NAMALWA (cell line): Measurements from ENCODE around the gene PRLHR.
A peak's percentile ranks its signal among the peaks of the same experiment; 100 is the strongest.

Source experiments
- DNase-seq: peaks from one replicate; pipeline ENCODE4 v3.0.0-alpha.2; 2015; ENCODE audit warnings: low spot score

PRLHR gene

DNA sequence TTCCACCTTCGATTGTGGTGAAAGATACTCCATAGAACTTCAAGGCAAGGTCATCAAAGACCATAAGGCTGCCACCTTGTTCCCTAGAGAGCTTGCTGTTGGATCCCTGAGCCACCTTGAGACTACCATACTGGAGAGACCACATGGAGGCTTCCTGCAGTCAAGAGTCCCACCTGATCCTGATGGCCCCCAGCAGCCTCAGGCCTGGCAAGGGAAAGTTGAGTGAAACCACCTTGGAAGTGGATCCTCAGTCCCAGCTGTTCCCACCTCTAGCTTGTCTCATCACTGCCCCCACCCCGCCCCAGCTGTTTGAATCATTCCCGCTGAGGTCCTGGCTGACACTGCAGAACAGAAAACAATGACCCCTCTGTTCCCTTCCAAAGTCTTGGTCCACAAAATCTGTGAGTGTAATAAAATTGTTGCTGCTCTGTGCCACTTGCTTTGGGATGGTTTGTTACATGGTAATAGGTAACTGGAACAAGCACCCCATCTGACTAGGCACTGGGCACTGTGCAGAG, 32.0 kb downstream of the PRLHR start:
- no peak for DNase-seq

DNA sequence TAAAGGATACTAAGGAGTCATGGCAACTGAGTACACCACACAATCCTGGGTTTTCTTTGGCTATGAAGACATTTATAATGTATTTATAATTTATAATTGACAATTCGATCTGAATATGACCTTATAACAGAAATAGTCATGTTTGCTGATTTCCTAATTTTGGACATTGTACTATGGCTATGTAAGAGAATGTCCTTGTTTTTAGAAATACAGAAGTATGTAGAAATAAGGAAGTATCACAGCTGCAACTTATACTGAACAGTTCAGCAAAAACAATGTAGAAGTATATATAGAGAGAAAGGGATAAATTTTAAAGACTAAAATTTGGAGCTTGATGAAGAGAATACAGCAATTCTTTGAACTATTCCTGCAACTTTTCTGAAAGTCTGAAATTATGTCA, 32.6 kb downstream of the PRLHR start:
- no peak for DNase-seq

DNA sequence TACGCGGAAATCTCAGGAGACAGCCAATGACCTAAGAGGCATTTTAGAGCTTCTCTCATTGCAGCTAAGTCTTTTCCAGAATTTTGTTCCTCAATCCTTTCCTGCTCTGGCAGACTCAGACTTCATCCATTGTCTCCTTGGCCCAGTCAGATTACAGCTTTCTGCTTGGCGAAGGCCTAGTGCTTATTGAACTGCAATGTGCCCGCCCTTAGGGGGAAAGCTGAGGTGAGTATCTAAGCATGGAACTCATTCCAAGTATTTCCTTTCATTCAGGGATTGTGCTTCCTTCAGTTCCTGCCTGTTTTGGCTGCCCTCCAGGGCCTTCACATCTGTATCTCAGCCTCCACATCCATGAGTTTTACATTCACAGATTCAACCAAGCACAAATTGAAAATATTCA, 37.5 kb downstream of the PRLHR start:
- DNase-seq: no peak

DNA sequence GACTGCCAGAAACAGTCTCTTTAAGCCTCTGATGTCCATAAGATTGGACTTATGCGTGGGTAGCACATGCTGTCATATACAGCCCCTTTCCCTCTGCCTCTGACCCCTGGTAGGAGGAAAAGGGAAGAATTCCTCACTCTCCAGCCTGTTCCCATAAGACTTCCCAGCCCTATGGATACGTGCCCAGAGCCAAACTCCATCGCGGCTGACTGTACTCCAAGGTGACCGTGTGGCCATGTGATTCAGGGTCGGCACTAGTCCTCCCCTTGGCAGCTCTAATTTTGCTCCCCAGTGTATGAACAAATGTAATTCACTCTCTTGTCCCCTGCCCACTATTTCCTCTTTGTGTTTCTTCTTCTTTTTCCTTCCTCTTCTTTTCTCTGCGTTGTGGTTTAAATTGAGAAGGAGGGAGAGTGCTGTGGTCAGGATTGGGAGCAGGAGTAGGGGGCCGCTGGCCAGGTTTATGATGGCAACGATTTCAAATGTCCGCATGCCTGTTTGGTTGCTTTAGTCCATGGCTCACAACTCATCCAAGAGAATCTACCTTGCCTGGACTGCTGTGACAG, 43.8 kb downstream of the PRLHR start:
- no peak for DNase-seq

DNA sequence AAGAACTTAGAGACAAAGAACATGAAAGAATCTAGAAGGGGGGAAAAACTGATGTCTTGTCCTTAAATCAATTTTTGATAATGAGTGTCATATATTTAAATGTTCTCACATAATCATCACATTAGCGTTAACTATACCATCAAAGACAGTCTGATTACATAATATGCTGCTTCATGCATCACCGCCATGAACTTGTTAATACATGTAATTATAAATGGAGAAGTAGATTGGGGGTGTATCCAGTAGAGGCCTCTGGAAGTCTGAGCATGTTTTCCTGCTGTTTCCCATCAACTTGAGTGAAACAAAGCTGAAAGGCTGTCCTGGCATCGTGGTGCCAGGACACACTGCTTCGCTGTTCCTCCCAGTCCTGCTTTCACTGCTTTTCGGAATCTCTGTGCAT, 48.2 kb downstream of the PRLHR start:
- no peak for DNase-seq

DNA sequence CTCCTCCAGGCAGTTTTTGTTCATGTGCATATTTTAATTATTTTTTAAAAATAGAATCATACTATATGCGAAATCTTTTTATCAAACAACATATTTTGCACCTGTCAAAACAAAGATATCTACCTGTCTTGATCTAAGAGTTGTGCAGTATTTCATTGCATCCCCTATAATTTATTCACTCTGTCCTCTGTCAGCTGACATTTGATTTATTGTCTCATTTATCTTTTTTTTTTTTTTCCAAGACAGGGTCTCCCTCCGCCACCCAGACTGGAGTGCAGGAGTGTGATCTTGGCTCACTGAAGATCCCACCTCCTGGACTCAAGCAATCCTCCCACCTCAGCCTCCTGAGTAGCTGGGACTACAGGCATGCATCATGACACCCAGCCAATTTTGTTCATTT, 49.0 kb downstream of the PRLHR start:
- DNase-seq: no peak

DNA sequence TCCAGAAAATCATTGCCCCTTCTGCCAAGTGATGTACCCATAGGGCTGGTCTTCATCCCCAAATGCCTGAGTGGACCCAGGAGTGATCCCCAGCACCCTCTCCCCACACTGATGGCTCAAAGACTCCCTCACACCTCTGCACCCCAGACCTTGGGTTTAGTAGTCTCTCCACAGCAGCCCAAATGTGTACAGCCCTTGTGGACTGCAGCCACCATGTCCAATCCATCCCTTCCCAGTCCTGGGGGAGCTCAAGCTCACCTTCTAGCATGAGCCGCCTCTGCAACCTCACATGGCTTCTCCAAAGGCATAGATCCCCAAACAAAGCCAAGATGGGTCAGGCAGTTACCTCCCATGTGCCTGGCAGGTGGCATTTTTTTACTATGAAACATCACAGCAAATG, 50.1 kb downstream of the PRLHR start:
- DNase-seq: no peak

DNA sequence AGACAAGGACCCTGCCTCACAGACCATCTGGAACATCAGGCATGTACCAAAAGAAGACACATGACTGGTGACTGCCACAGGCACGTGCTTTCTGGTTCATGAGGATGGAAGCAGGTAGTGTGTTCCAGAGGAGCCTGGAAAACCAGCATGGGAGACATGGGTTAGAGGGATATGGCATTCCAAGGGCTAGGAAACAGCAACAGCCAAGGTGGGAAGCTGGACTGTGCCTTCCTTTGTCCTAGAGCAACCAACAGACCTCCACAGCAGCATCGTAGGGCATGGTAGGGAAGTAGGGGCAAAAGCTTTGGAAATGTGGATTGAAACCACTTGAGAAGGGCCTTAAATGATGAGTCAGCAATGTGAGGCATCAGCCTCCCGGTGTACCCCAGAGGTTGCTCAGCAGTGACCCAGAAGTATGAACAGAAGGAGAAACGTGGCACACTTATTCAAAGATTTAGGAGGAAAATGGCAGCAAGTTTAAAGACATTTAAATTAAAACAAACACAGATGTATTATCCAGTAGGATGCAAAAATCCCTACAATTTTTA, 51.0 kb downstream of the PRLHR start:
- DNase-seq: no peak

DNA sequence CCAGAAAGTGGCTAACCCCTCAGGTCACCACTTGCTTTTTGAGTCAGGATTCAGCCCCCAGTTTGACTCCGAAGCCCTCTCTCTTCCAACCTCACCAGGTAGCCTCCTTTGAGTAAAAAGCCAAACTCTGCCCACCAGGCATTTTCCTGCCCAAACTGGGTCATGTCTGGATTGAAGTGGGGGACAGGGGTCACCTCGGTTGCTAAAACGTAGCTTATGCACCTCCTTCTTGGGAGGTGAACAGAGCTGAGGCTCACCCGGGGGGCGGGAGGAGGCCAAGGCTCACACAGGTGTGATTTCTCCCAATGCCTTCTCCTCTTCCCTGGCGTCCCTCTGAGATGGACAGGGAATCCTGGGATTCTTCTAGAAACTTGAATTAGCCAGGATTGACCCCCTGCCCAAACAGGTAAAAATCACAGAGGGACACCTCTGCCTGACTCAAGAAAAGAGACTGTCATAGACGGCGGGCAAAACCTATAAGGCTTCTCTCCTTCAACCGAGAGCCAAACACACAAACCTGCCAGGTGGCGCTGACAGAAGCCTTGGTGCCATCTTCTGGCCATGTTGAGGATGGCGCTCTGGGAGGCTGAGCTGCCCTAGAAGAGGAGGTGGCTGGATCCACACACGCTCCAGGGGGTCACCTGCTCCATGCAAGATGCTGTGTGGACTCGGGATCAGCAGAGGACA, 51.6 kb downstream of the PRLHR start:
- peak; percentile 64 for DNase-seq

DNA sequence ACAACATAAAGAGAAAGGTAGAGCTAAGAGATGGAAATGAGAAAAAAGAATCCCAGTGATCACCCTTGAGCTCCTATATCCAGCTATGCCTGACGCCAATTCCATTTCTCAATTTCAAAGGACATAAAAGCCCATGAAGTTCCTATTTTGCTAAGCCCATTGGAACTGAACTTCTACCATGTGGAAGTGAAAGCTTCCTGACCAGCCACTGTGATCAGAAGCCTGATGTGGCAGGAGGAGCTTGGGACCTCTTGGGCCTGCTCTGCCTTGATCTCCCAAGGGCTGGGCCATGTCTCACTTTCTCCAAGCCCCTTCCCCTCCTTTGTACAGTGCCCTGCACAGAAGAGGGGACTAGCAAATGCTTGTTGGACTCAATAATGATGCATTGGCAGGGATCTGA, 52.7 kb downstream of the PRLHR start:
- no peak for DNase-seq

DNA sequence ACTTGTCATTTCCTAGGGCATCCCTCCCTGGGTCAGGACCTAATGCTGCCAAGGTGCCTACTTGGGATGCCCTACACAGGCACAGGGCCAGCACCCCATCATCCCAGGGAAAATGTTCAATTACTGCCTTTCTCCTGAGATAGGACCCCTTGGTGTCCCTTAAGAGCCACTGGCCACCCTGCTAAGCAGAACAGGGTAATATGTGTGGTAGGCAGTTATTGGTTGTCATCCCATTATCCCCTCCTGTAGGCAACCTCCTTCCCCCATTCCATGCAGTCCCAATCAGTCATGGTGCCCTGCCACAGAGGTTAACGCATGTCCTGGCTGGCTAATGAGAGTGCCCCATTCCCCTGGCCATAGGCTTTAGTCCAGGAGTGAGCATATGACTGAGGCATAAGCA, 53.2 kb downstream of the PRLHR start:
- no peak for DNase-seq

DNA sequence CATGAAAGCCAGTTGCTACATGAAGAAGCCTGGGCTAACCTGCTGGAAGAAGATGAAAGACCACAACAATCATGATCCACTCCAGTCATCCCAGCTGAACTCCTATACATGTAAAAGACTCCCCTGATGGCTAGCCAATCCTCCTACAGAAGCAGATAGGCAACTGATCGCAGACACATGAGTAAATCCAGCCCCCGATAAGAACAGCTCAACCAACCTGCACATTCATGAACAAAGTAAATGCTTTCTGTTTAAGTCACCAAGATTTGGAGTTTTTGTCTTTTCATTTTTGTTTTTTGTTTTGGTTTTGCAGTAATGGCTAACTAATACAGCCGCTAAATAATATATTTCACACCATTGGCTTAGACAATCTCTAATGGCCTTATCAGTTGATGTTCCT, 53.7 kb downstream of the PRLHR start:
- DNase-seq: no peak
